HUES64 (cell line): ENCODE results near the gene FAM236D. TPM values are rescaled to one million over a fixed set of nuclear protein-coding genes. Genes with fewer than 3 reads are reported as not detected.
"Not testable (repeated sequence)": the region's sequence is repeated elsewhere in the genome, so short reads cannot be mapped to it uniquely, and the experiment has no call there.

Experiments used
- H3K27ac ChIP-seq: 2 replicates; pipeline ENCODE4 v1.7.0; 2013; ENCODE audit warnings: low read depth, low read length, inconsistent platforms
- H3K27me3 ChIP-seq: 2 replicates; pipeline ENCODE4 v1.6.1; 2013; ENCODE audit warnings: mild to moderate bottlenecking, low read length; ENCODE audit not compliant: insufficient read depth
- H3K36me3 ChIP-seq: 2 replicates; pipeline ENCODE4 v1.6.1; 2013; ENCODE audit warnings: mild to moderate bottlenecking, low read length; ENCODE audit not compliant: insufficient read depth
- H3K4me1 ChIP-seq: 2 replicates; pipeline ENCODE4 v1.6.1; 2013; ENCODE audit warnings: mild to moderate bottlenecking, low read length, moderate library complexity; ENCODE audit not compliant: insufficient read depth
- H3K4me3 ChIP-seq: 2 replicates; pipeline ENCODE4 v1.5.1; 2013; ENCODE audit warnings: mild to moderate bottlenecking, low read length, moderate library complexity
- H3K9ac ChIP-seq: 2 replicates; pipeline ENCODE4 v1.6.1; 2013; ENCODE audit warnings: mild to moderate bottlenecking, low read depth, low read length
- H3K9me3 ChIP-seq: 2 replicates; pipeline ENCODE4 v1.6.1; 2013; ENCODE audit warnings: low read depth, low read length; ENCODE audit not compliant: insufficient read depth
- WGBS: fragments of 150-250, 120-280 bp; methylation state at CpG from one replicate; pipeline ENCODE4 v1.1.7; 2013; ENCODE audit warnings: missing lambda C conversion rate; 5-methylcytosine and 5-hydroxymethylcytosine counted together
- polyA plus RNA-seq, 2 experiments: library from polyadenylated mRNA; stranded (reverse); fragments of 50-300 nt; gene quantifications; one replicate each; pipeline ENCODE4 v1.2.3, GENCODE V29; 2013

The FAM236D gene
- polyA plus RNA-seq (2013, experiment 1 of 2), result not detected
- not detected for polyA plus RNA-seq (2013, experiment 2 of 2)

GRCh38 chrX:72808110-72808509 lies at the start of gene FAM236D:
Gene FAM236D, minus strand, starts transcription at chrX:72808210. Its CDS starts 100 bp downstream, at chrX:72808110.
- H3K27me3 ChIP-seq, H3K9ac ChIP-seq, H3K4me1 ChIP-seq, H3K4me3 ChIP-seq, H3K27ac ChIP-seq, H3K9me3 ChIP-seq, H3K36me3 ChIP-seq: not testable (repeated sequence)
- WGBS, result no CpG with 5 or more reads among the region's 13 CpGs

GRCh38 chrX:72837532-72837931 lies 29.5 kb upstream of the FAM236D start:
- H3K27ac ChIP-seq, H3K9ac ChIP-seq, H3K4me3 ChIP-seq, H3K4me1 ChIP-seq, H3K36me3 ChIP-seq, H3K9me3 ChIP-seq, H3K27me3 ChIP-seq: not testable (repeated sequence)
- no CpG with 5 or more reads among the region's 2 CpGs for WGBS

- not testable (repeated sequence) for H3K36me3 ChIP-seq, H3K27ac ChIP-seq, H3K27me3 ChIP-seq, H3K4me3 ChIP-seq, H3K9me3 ChIP-seq, H3K9ac ChIP-seq, H3K4me1 ChIP-seq
- WGBS, result no CpG with 5 or more reads among the region's 13 CpGs
These were observed 22.7 kb upstream of the FAM236D start for GRCh38 chrX:72830701-72831100.

GRCh38 chrX:72790390-72790789 lies 17.6 kb downstream of the FAM236D start:
- WGBS, result no CpG with 5 or more reads among the region's 3 CpGs
- not testable (repeated sequence) for H3K27ac ChIP-seq, H3K27me3 ChIP-seq, H3K9me3 ChIP-seq, H3K4me1 ChIP-seq, H3K36me3 ChIP-seq, H3K9ac ChIP-seq, H3K4me3 ChIP-seq

- H3K4me1 ChIP-seq, H3K27ac ChIP-seq, H3K36me3 ChIP-seq, H3K9ac ChIP-seq, H3K9me3 ChIP-seq, H3K4me3 ChIP-seq, H3K27me3 ChIP-seq: not testable (repeated sequence)
- no CpG with 5 or more reads among the region's 1 CpG for WGBS
These were observed 19.9 kb downstream of the FAM236D start for GRCh38 chrX:72788142-72788541.

GRCh38 chrX:72783964-72784363 lies 24.0 kb downstream of the FAM236D start:
- not testable (repeated sequence) for H3K4me1 ChIP-seq, H3K9me3 ChIP-seq, H3K36me3 ChIP-seq, H3K9ac ChIP-seq, H3K4me3 ChIP-seq, H3K27me3 ChIP-seq, H3K27ac ChIP-seq
- WGBS, result no CpG with 5 or more reads among the region's 6 CpGs

GRCh38 chrX:72783365-72783936 lies 24.6 kb downstream of the FAM236D start:
- not testable (repeated sequence) for H3K9me3 ChIP-seq, H3K4me1 ChIP-seq, H3K9ac ChIP-seq, H3K27ac ChIP-seq, H3K4me3 ChIP-seq, H3K36me3 ChIP-seq, H3K27me3 ChIP-seq
- no CpG with 5 or more reads among the region's 8 CpGs for WGBS

GRCh38 chrX:72782560-72782959 lies 25.4 kb downstream of the FAM236D start, which contains the start of gene FAM236B:
Gene FAM236B, minus strand, starts transcription at chrX:72782660. Its CDS starts 100 bp downstream, at chrX:72782560.
- not testable (repeated sequence) for H3K9ac ChIP-seq, H3K36me3 ChIP-seq, H3K4me3 ChIP-seq, H3K4me1 ChIP-seq, H3K27ac ChIP-seq, H3K9me3 ChIP-seq, H3K27me3 ChIP-seq
- no CpG with 5 or more reads among the region's 15 CpGs for WGBS

GRCh38 chrX:72778146-72778545 lies 29.9 kb downstream of the FAM236D start:
- not testable (repeated sequence) for H3K4me3 ChIP-seq, H3K36me3 ChIP-seq, H3K27me3 ChIP-seq, H3K9me3 ChIP-seq, H3K27ac ChIP-seq, H3K9ac ChIP-seq, H3K4me1 ChIP-seq
- WGBS, result no CpG with 5 or more reads among the region's 6 CpGs

GRCh38 chrX:72777467-72777790 lies 30.6 kb downstream of the FAM236D start:
- not testable (repeated sequence) for H3K27me3 ChIP-seq, H3K9me3 ChIP-seq, H3K4me3 ChIP-seq, H3K9ac ChIP-seq, H3K4me1 ChIP-seq, H3K27ac ChIP-seq, H3K36me3 ChIP-seq
- no CpG with 5 or more reads among the region's 15 CpGs for WGBS

GRCh38 chrX:72776653-72777466 lies 31.1 kb downstream of the FAM236D start, which contains the start of gene DMRTC1B:
Gene DMRTC1B, plus strand, starts transcription at chrX:72776890. Its CDS starts 68,246 bp downstream, at chrX:72845136.
- H3K9me3 ChIP-seq, H3K9ac ChIP-seq, H3K4me3 ChIP-seq, H3K36me3 ChIP-seq, H3K27me3 ChIP-seq, H3K27ac ChIP-seq, H3K4me1 ChIP-seq: not testable (repeated sequence)
- WGBS, result no CpG with 5 or more reads among the region's 44 CpGs

GRCh38 chrX:72760454-72760853 lies 47.6 kb downstream of the FAM236D start:
- not testable (repeated sequence) for H3K27me3 ChIP-seq, H3K36me3 ChIP-seq, H3K4me1 ChIP-seq, H3K4me3 ChIP-seq, H3K9ac ChIP-seq, H3K27ac ChIP-seq, H3K9me3 ChIP-seq
- no CpG with 5 or more reads among the region's 9 CpGs for WGBS
